ENCODE measurements around the gene SMTN. TPM values are rescaled to one million over a fixed set of nuclear protein-coding genes. Genes with fewer than 3 reads are reported as not detected.
"Not testable (repeated sequence)": the region's sequence is repeated elsewhere in the genome, so short reads cannot be mapped to it uniquely, and the experiment has no call there.

SMTN gene
- total RNA-seq, 1 experiment from 2014 or later = 23.5 TPM

GRCh38 chr22:31112547-31113091 lies 31.5 kb downstream of the SMTN start:
- H3K27me3 ChIP-seq (ENCODE audit: low read length); H3K4me1 ChIP-seq (ENCODE audit: low read length); H4K20me1 ChIP-seq (ENCODE audit: insufficient read depth, low read depth, low read length); H3K4me3 ChIP-seq (ENCODE audit: low read length); H3K9me2 ChIP-seq (replicated peaks; ENCODE audit: insufficient read depth, low read length); H3K9ac ChIP-seq (ENCODE audit: low read length); H3K79me2 ChIP-seq (ENCODE audit: low read length); H2AFZ ChIP-seq (ENCODE audit: low read length); DNase-seq; H3K9me3 ChIP-seq (ENCODE audit: low read length); H3K4me2 ChIP-seq (ENCODE audit: low read depth, low read length, poor library complexity, severe bottlenecking); H3K27ac ChIP-seq (ENCODE audit: low read length); H3K36me3 ChIP-seq (ENCODE audit: insufficient read depth, low read length): not testable (repeated sequence)

- Histone ChIP-seq H3K4me1 (ENCODE audit: low read length) (peaks cover 6% of the 10 kb centered on the region), H3K9ac (ENCODE audit: low read length) (no peak overlapping the region), H3K27ac (ENCODE audit: low read length) (no peak overlapping the region), H3K9me3 (ENCODE audit: low read length) (no peaks in the 10 kb centered on the region), H4K20me1 (ENCODE audit: insufficient read depth, low read depth, low read length) (0 out of 2 replicates have a peak, but pooled peaks cover 3% of the 10 kb centered on the region), H3K36me3 (ENCODE audit: insufficient read depth, low read length) (no peaks in the 10 kb centered on the region), H3K9me2 (replicated peaks; ENCODE audit: insufficient read depth, low read length) (no peaks in the 10 kb centered on the region), H2AFZ (ENCODE audit: low read length) (no peak overlapping the region), H3K4me3 (ENCODE audit: low read length) (no peak overlapping the region), H3K27me3 (ENCODE audit: low read length) (no peaks in the 10 kb centered on the region), H3K79me2 (ENCODE audit: low read length) (no peaks in the 10 kb centered on the region), H3K4me2 (ENCODE audit: low read depth, low read length, poor library complexity, severe bottlenecking) (no peak overlapping the region)
- no peak for DNase-seq
Measured at GRCh38 chr22:31118046-31118820, 37.1 kb downstream of the SMTN start.

- H3K9ac ChIP-seq (ENCODE audit: low read length) = no peak overlapping the region
- H3K27me3 ChIP-seq (ENCODE audit: low read length) = no peaks in the 10 kb centered on the region
- no peaks in the 10 kb centered on the region for H3K9me2 ChIP-seq (replicated peaks; ENCODE audit: insufficient read depth, low read length)
- H3K36me3 ChIP-seq (ENCODE audit: insufficient read depth, low read length) = no peaks in the 10 kb centered on the region
- no peak overlapping the region for H3K4me3 ChIP-seq (ENCODE audit: low read length)
- peaks cover 6% of the 10 kb centered on the region for H3K4me1 ChIP-seq (ENCODE audit: low read length)
- no peaks in the 10 kb centered on the region for H3K79me2 ChIP-seq (ENCODE audit: low read length)
- H3K9me3 ChIP-seq (ENCODE audit: low read length) = no peaks in the 10 kb centered on the region
- DNase-seq = no peak
- no peak overlapping the region for H3K27ac ChIP-seq (ENCODE audit: low read length)
- H4K20me1 ChIP-seq (ENCODE audit: insufficient read depth, low read depth, low read length) = 0 out of 2 replicates have a peak, but pooled peaks cover 6% of the 10 kb centered on the region
- no peak overlapping the region for H3K4me2 ChIP-seq (ENCODE audit: low read depth, low read length, poor library complexity, severe bottlenecking)
- no peak overlapping the region for H2AFZ ChIP-seq (ENCODE audit: low read length)
Measured at GRCh38 chr22:31119026-31119717, 38.1 kb downstream of the SMTN start.

- H3K9me2 ChIP-seq (replicated peaks; ENCODE audit: insufficient read depth, low read length) = no peaks in the 10 kb centered on the region
- H3K4me1 ChIP-seq (ENCODE audit: low read length) = peaks cover 11% of the 10 kb centered on the region
- no peaks in the 10 kb centered on the region for H3K9me3 ChIP-seq (ENCODE audit: low read length)
- 0 out of 2 replicates have a peak, but pooled peaks cover 6% of the 10 kb centered on the region for H4K20me1 ChIP-seq (ENCODE audit: insufficient read depth, low read depth, low read length)
- no peak overlapping the region for H3K4me3 ChIP-seq (ENCODE audit: low read length)
- H3K79me2 ChIP-seq (ENCODE audit: low read length) = no peaks in the 10 kb centered on the region
- no peaks in the 10 kb centered on the region for H3K27me3 ChIP-seq (ENCODE audit: low read length)
- no peaks in the 10 kb centered on the region for H3K36me3 ChIP-seq (ENCODE audit: insufficient read depth, low read length)
- no peak for DNase-seq
- no peak overlapping the region for H3K9ac ChIP-seq (ENCODE audit: low read length)
- no peak overlapping the region for H3K27ac ChIP-seq (ENCODE audit: low read length)
- H2AFZ ChIP-seq (ENCODE audit: low read length) = no peak overlapping the region
- no peak overlapping the region for H3K4me2 ChIP-seq (ENCODE audit: low read depth, low read length, poor library complexity, severe bottlenecking)
Measured at GRCh38 chr22:31120230-31120629, 39.1 kb downstream of the SMTN start.

- no peak overlapping the region for H3K9ac ChIP-seq (ENCODE audit: low read length)
- no peaks in the 10 kb centered on the region for H3K79me2 ChIP-seq (ENCODE audit: low read length)
- no peaks in the 10 kb centered on the region for H3K9me3 ChIP-seq (ENCODE audit: low read length)
- H3K4me2 ChIP-seq (ENCODE audit: low read depth, low read length, poor library complexity, severe bottlenecking) = no peak overlapping the region
- H3K4me1 ChIP-seq (ENCODE audit: low read length) = peaks cover 15% of the 10 kb centered on the region
- no peak overlapping the region for H3K27ac ChIP-seq (ENCODE audit: low read length)
- 0 out of 2 replicates have a peak, but pooled peaks cover 6% of the 10 kb centered on the region for H4K20me1 ChIP-seq (ENCODE audit: insufficient read depth, low read depth, low read length)
- no peak for DNase-seq
- no peaks in the 10 kb centered on the region for H3K36me3 ChIP-seq (ENCODE audit: insufficient read depth, low read length)
- no peaks in the 10 kb centered on the region for H3K9me2 ChIP-seq (replicated peaks; ENCODE audit: insufficient read depth, low read length)
- H3K27me3 ChIP-seq (ENCODE audit: low read length) = no peaks in the 10 kb centered on the region
- H3K4me3 ChIP-seq (ENCODE audit: low read length) = no peak overlapping the region
- no peak overlapping the region for H2AFZ ChIP-seq (ENCODE audit: low read length)
Measured at GRCh38 chr22:31120642-31121041, 39.5 kb downstream of the SMTN start.

- H4K20me1 ChIP-seq (ENCODE audit: insufficient read depth, low read depth, low read length) = 0 out of 2 replicates have a peak, but pooled peaks cover 6% of the 10 kb centered on the region
- peaks cover 23% of the 10 kb centered on the region for H3K4me1 ChIP-seq (ENCODE audit: low read length)
- H3K4me2 ChIP-seq (ENCODE audit: low read depth, low read length, poor library complexity, severe bottlenecking) = no peak overlapping the region
- H3K79me2 ChIP-seq (ENCODE audit: low read length) = no peaks in the 10 kb centered on the region
- H3K9ac ChIP-seq (ENCODE audit: low read length) = no peak overlapping the region
- H3K9me2 ChIP-seq (replicated peaks; ENCODE audit: insufficient read depth, low read length) = no peaks in the 10 kb centered on the region
- no peak for DNase-seq
- no peaks in the 10 kb centered on the region for H3K27me3 ChIP-seq (ENCODE audit: low read length)
- H3K27ac ChIP-seq (ENCODE audit: low read length) = no peak overlapping the region
- no peaks in the 10 kb centered on the region for H3K36me3 ChIP-seq (ENCODE audit: insufficient read depth, low read length)
- no peak overlapping the region for H2AFZ ChIP-seq (ENCODE audit: low read length)
- no peak overlapping the region for H3K4me3 ChIP-seq (ENCODE audit: low read length)
- no peaks in the 10 kb centered on the region for H3K9me3 ChIP-seq (ENCODE audit: low read length)
Measured at GRCh38 chr22:31121403-31121802, 40.3 kb downstream of the SMTN start.

GRCh38 chr22:31122196-31122531 lies 41.0 kb downstream of the SMTN start:
- Histone ChIP-seq H3K36me3 (ENCODE audit: insufficient read depth, low read length) (no peaks in the 10 kb centered on the region), H3K27me3 (ENCODE audit: low read length) (no peaks in the 10 kb centered on the region), H3K4me2 (ENCODE audit: low read depth, low read length, poor library complexity, severe bottlenecking) (no peak overlapping the region), H3K9ac (ENCODE audit: low read length) (no peak overlapping the region), H3K9me3 (ENCODE audit: low read length) (no peaks in the 10 kb centered on the region), H3K27ac (ENCODE audit: low read length) (no peak overlapping the region), H4K20me1 (ENCODE audit: insufficient read depth, low read depth, low read length) (0 out of 2 replicates have a peak, but pooled peaks cover 6% of the 10 kb centered on the region), H3K9me2 (replicated peaks; ENCODE audit: insufficient read depth, low read length) (no peaks in the 10 kb centered on the region), H3K4me3 (ENCODE audit: low read length) (no peak overlapping the region), H2AFZ (ENCODE audit: low read length) (no peak overlapping the region), H3K4me1 (ENCODE audit: low read length) (peaks cover 31% of the 10 kb centered on the region), H3K79me2 (ENCODE audit: low read length) (no peaks in the 10 kb centered on the region)
- no peak for DNase-seq

GRCh38 chr22:31122532-31123291 lies 41.6 kb downstream of the SMTN start, which contains the start of gene INPP5J:
TSS of gene INPP5J (plus strand) at chr22:31122966. CDS start at chr22:31123015, 49 bp downstream.
- no peaks in the 10 kb centered on the region for H3K79me2 ChIP-seq (ENCODE audit: low read length)
- H3K9me2 ChIP-seq (replicated peaks; ENCODE audit: insufficient read depth, low read length) = no peaks in the 10 kb centered on the region
- no peak for DNase-seq
- no peak within 1 kb of the TSS for H2AFZ ChIP-seq (ENCODE audit: low read length)
- no peak within 1 kb of the TSS for H3K4me3 ChIP-seq (ENCODE audit: low read length)
- H3K9ac ChIP-seq (ENCODE audit: low read length) = no peak within 1 kb of the TSS
- H4K20me1 ChIP-seq (ENCODE audit: insufficient read depth, low read depth, low read length) = 0 out of 2 replicates have a peak, but pooled peaks cover 6% of the 10 kb centered on the region
- H3K27me3 ChIP-seq (ENCODE audit: low read length) = no peaks in the 10 kb centered on the region
- no peaks in the 10 kb centered on the region for H3K9me3 ChIP-seq (ENCODE audit: low read length)
- H3K27ac ChIP-seq (ENCODE audit: low read length) = no peak within 1 kb of the TSS
- no peak within 1 kb of the TSS for H3K4me2 ChIP-seq (ENCODE audit: low read depth, low read length, poor library complexity, severe bottlenecking)
- H3K36me3 ChIP-seq (ENCODE audit: insufficient read depth, low read length) = no peaks in the 10 kb centered on the region
- H3K4me1 ChIP-seq (ENCODE audit: low read length) = peaks cover 36% of the 10 kb centered on the region
